ENCODE data around the gene CDADC1.

- TF ChIP-seq, protein P1, sequence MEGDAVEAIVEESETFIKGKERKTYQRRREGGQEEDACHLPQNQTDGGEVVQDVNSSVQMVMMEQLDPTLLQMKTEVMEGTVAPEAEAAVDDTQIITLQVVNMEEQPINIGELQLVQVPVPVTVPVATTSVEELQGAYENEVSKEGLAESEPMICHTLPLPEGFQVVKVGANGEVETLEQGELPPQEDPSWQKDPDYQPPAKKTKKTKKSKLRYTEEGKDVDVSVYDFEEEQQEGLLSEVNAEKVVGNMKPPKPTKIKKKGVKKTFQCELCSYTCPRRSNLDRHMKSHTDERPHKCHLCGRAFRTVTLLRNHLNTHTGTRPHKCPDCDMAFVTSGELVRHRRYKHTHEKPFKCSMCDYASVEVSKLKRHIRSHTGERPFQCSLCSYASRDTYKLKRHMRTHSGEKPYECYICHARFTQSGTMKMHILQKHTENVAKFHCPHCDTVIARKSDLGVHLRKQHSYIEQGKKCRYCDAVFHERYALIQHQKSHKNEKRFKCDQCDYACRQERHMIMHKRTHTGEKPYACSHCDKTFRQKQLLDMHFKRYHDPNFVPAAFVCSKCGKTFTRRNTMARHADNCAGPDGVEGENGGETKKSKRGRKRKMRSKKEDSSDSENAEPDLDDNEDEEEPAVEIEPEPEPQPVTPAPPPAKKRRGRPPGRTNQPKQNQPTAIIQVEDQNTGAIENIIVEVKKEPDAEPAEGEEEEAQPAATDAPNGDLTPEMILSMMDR (IDR thresholded peaks at IDR 0.05): no peak
- TF ChIP-seq POLR2AphosphoS5 (IDR thresholded peaks at IDR 0.05): no peak
- no peak for TF ChIP-seq POLR2A (IDR thresholded peaks at IDR 0.05)
Measured at GRCh38 chr13:49217962-49218492, 29.7 kb upstream of the CDADC1 start.
